AG04450 (cell line): ENCODE measurements around the gene KIFAP3. TPM values are rescaled to one million over a fixed set of nuclear protein-coding genes. Genes with fewer than 3 reads are reported as not detected.

Source experiments
- CTCF ChIA-PET: fragments of 300-600, 350-600 bp; formaldehyde crosslinking; extraction: SDS; loops from one replicate; lab custom pipeline; 2022; ENCODE audit warnings: antibody characterized with exemption, inconsistent platforms; lab: Charles Lee
- POLR2A ChIA-PET: fragments of 350-600 bp; formaldehyde crosslinking; extraction: SDS; loops from one replicate; lab custom pipeline; 2021; ENCODE audit warnings: antibody characterized with exemption, inconsistent platforms; lab: Yijun Ruan, JAX
- DNase-seq: peaks from one replicate; pipeline ENCODE4 v3.0.0-alpha.2; 2011; ENCODE audit warnings: low read depth, low spot score
- H3K27ac ChIP-seq: one replicate; pipeline ENCODE4 v1.5.1; 2012; ENCODE audit warnings: low read depth, low read length, control low read depth
- H3K27me3 ChIP-seq: one replicate; pipeline ENCODE4 v1.6.0; 2012; ENCODE audit warnings: low read length; ENCODE audit not compliant: control insufficient read depth, insufficient read depth
- H3K4me3 ChIP-seq: 2 replicates; pipeline ENCODE4 v1.5.1; 2011; ENCODE audit warnings: mild to moderate bottlenecking, low read depth, low read length, control low read depth
- H3K9me3 ChIP-seq: 2 replicates; pipeline ENCODE4 v1.5.1; 2012; ENCODE audit warnings: low read length; ENCODE audit not compliant: control insufficient read depth, insufficient read depth
- polyA plus RNA-seq: library from polyadenylated mRNA; depleted of rRNA; stranded (reverse); fragments of >200 nt; gene quantifications from 2 replicates; pipeline ENCODE4 v1.2.3, GENCODE V29; 2011
- TF ChIP-seq, protein P1 (sequence below): IDR thresholded peaks from 2 replicates; pipeline ENCODE4 v1.5.1; 2011; ENCODE audit warnings: low read depth, low read length, control low read depth, inconsistent platforms

The KIFAP3 gene
- polyA plus RNA-seq, 1 experiment: 18.2 TPM

DNA sequence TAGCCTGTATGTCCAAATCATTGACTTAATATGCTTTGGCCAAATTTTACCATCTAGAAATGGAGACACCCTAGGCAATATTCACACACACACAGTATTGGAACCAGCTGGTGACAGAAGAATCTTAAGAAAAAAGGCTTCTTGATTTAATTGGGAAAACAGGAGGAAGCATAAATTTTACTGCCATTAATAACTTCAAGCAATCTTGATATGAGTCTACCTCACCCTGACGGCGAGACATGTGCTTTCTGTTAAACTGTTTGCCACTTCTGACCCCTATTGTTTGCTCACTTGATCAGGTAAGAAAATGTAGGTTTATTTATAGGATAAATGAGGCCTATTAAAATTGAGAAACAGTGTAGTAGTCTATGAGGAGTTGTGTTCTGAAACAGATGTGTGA lies 73.2 kb downstream of the KIFAP3 start:
- Histone ChIP-seq H3K9me3 (no peaks in the 10 kb centered on the region), H3K27ac (no peak overlapping the region), H3K27me3 (no peaks in the 10 kb centered on the region), H3K4me3 (no peak overlapping the region)
- TF ChIP-seq, protein P1, sequence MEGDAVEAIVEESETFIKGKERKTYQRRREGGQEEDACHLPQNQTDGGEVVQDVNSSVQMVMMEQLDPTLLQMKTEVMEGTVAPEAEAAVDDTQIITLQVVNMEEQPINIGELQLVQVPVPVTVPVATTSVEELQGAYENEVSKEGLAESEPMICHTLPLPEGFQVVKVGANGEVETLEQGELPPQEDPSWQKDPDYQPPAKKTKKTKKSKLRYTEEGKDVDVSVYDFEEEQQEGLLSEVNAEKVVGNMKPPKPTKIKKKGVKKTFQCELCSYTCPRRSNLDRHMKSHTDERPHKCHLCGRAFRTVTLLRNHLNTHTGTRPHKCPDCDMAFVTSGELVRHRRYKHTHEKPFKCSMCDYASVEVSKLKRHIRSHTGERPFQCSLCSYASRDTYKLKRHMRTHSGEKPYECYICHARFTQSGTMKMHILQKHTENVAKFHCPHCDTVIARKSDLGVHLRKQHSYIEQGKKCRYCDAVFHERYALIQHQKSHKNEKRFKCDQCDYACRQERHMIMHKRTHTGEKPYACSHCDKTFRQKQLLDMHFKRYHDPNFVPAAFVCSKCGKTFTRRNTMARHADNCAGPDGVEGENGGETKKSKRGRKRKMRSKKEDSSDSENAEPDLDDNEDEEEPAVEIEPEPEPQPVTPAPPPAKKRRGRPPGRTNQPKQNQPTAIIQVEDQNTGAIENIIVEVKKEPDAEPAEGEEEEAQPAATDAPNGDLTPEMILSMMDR: no peak
- DNase-seq: no peak
- CTCF ChIA-PET: no interaction called here
- POLR2A ChIA-PET: no interaction called here

DNA sequence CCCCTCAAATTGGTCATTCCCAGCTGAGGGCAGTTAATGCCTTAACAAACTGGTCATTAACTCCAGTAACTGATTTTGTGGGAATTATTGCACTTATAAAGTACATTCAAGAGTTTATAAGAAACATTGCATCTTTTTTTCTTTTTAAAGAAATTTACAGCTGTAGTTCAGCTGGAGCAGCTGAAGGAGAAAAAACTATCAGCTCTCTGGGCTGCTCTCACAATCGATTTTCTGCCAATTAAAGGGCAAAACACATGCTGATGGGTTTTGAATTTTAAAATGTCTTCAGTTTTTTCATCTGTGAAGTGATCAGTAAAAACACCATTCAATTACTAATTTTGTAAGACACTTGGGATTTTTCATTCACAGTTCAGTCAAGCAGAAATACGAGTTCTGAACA lies 74.7 kb downstream of the KIFAP3 start:
- ChIA-PET CTCF (interaction anchor here (1.1 to 1.6 kb wide), 2 partner anchors 43 to 71 kb away, joined by 3 to 8 read pairs; no protein-coding TSS in a partner anchor), POLR2A (no interaction called here)
- H3K9me3 ChIP-seq: no peaks in the 10 kb centered on the region
- no peak overlapping the region for H3K27ac ChIP-seq
- H3K4me3 ChIP-seq: no peak overlapping the region
- no peaks in the 10 kb centered on the region for H3K27me3 ChIP-seq
- DNase-seq: no peak
- TF ChIP-seq, protein P1: no peak

DNA sequence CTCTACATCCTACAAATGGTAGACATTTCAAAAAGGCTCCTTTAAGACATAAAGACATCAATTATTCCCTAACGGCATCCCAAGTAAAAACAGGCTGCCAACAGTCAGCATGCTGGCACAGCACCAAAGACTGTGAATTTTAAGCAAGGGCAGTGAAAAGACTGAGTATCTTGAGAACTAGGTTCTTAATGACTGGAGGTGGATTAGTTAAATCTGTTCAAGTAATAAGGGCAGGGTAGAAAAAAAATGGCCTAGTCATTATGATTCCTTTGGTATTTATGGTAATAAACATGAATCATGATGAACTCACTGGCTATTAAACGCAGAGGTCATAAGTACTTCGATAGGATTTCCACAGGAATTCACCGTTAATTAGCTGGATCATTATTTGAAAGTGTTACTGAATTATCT lies 75.2 kb downstream of the KIFAP3 start:
- POLR2A ChIA-PET: no interaction called here
- no peak overlapping the region for H3K27ac ChIP-seq
- no peak overlapping the region for H3K4me3 ChIP-seq
- no peaks in the 10 kb centered on the region for H3K9me3 ChIP-seq
- CTCF ChIA-PET: interaction anchor here (1.1 to 1.6 kb wide), 2 partner anchors 43 to 70 kb away, joined by 3 to 8 read pairs; no protein-coding TSS in a partner anchor
- TF ChIP-seq, protein P1: no peak
- H3K27me3 ChIP-seq: no peaks in the 10 kb centered on the region
- DNase-seq: peak; percentile 10

DNA sequence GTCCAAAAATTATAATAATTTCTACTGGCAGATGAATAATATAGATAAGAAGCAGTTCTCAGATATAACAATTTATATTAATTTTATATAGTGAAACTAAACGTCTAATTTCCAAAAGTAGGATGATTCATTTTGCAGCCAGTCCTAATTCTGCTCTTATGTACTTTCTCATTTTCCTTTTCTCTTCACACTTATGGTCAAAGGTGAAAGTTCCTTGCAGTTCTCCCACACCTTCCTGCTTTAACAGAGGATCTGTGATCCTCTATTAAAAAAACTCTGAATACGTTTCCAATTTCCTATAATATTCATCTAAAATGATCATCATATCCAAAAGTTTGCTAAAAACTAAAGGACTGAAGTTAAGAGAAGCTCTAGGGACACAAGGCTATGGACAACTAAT lies 78.5 kb downstream of the KIFAP3 start:
- TF ChIP-seq, protein P1: no peak
- Histone ChIP-seq H3K27ac (no peak overlapping the region), H3K4me3 (no peak overlapping the region), H3K9me3 (no peaks in the 10 kb centered on the region), H3K27me3 (no peaks in the 10 kb centered on the region)
- ChIA-PET CTCF (interaction anchor here (1.5 kb wide), 1 partner anchor 67 kb away, joined by 5 read pairs; no protein-coding TSS in a partner anchor), POLR2A (no interaction called here)
- DNase-seq: no peak

DNA sequence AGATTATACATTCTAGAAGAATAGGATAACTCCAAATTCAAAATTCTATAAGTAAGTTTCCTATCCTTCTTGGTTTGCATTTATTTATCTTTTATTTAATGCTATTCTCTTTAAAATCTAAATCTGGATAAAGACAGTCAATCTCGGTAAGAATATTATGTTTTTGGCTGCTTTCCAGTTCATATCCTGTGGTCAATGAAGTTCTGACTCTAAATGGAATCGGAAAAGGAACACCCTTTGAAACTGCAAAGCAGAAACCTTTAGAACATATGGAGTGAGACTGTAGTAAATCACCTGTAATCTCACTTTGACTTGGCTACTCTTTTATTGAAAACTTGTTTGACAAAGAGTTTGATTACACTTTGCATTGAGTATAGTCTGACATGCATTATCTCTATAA lies 85.2 kb downstream of the KIFAP3 start:
- DNase-seq: no peak
- H3K27me3 ChIP-seq: no peaks in the 10 kb centered on the region
- ChIA-PET POLR2A (no interaction called here), CTCF (no interaction called here)
- H3K4me3 ChIP-seq: no peak overlapping the region
- TF ChIP-seq, protein P1: no peak
- no peak overlapping the region for H3K27ac ChIP-seq
- no peaks in the 10 kb centered on the region for H3K9me3 ChIP-seq
